H1 (cell line): Measurements from ENCODE around the gene ADCY5. TPM values are rescaled to one million over a fixed set of nuclear protein-coding genes. Genes with fewer than 3 reads are reported as not detected.

Source experiments
- CTCF ChIA-PET: fragments of 300-600 bp; sonication (Branson Sonifier 250); formaldehyde crosslinking; loops from one replicate; lab custom pipeline; 2021; ENCODE audit not compliant: partially characterized antibody; lab: Charles Lee
- POLR2A ChIA-PET: fragments of 300-600 bp; sonication (Branson Sonifier 250); formaldehyde crosslinking; loops from one replicate; lab custom pipeline; 2021; ENCODE audit warnings: inconsistent platforms; ENCODE audit not compliant: partially characterized antibody; lab: Charles Lee
- DNase-seq, 2 experiments: peaks; one replicate each; pipeline versions ENCODE4 v3.0.0 to v3.0.0-alpha.2; 2010 to 2022; ENCODE audit warnings: low spot score in 2 of 2, low read depth in 1 of 2, mixed read lengths in 1 of 2
- FAIRE-seq: peaks from 2 replicates; lab custom pipeline; 2011; peaks lifted over from hg19 to GRCh38; lab: Jason Lieb, UNC
- H2AFZ ChIP-seq: 2 replicates; pipeline ENCODE4 v1.8.1; 2012; ENCODE audit warnings: low read length, inconsistent platforms
- H2AK5ac ChIP-seq: 2 replicates; pipeline ENCODE4 v1.6.1; 2013; ENCODE audit warnings: low read depth, low read length
- H2BK120ac ChIP-seq: replicated peaks from 2 replicates; pipeline ENCODE3; 2013; ENCODE audit warnings: low read depth, low read length, inconsistent platforms
- H2BK12ac ChIP-seq: 2 replicates; pipeline ENCODE4 v1.6.1; 2013; ENCODE audit warnings: low read depth, low read length
- H2BK15ac ChIP-seq: 2 replicates; pipeline ENCODE4 v1.6.1; 2013; ENCODE audit warnings: low read length
- H2BK20ac ChIP-seq: 2 replicates; pipeline ENCODE4 v1.6.1; 2013; ENCODE audit warnings: low read length
- H2BK5ac ChIP-seq: 2 replicates; pipeline ENCODE4 v1.6.1; 2013; ENCODE audit warnings: low read depth, low read length
- H3K14ac ChIP-seq: 2 replicates; pipeline ENCODE4 v1.6.1; 2013; ENCODE audit warnings: inconsistent platforms; ENCODE audit not compliant: insufficient read length
- H3K18ac ChIP-seq: 2 replicates; pipeline ENCODE4 v1.6.1; 2013; ENCODE audit warnings: low read length; ENCODE audit errors: extremely low read depth
- H3K23ac ChIP-seq: 2 replicates; pipeline ENCODE4 v1.6.1; 2013; ENCODE audit warnings: inconsistent platforms; ENCODE audit not compliant: insufficient read length
- H3K23me2 ChIP-seq: 2 replicates; pipeline ENCODE4 v1.6.1; 2013; ENCODE audit warnings: low read depth, low read length
- H3K27ac ChIP-seq: 2 replicates; pipeline ENCODE4 v1.6.1; 2011; ENCODE audit warnings: low read depth, low read length, inconsistent platforms
- H3K27me3 ChIP-seq, 4 experiments: replicated peaks in 1 of 4; 1 replicate in 1 of 4; 2 replicates in 3 of 4; pipeline versions ENCODE4 v1.6.1 to v1.8.1; 2011 to 2013; ENCODE audit warnings: low read length in 3 of 4, mild to moderate bottlenecking in 3 of 4, inconsistent platforms in 2 of 4, mixed read lengths in 2 of 4, moderate library complexity in 1 of 4; ENCODE audit not compliant: control insufficient read depth in 3 of 4, insufficient read depth in 3 of 4; ENCODE audit errors: extremely low read depth in 1 of 4
- H3K36me3 ChIP-seq, 4 experiments: 2 replicates each; pipeline versions ENCODE4 v1.6.1 to v1.8.1; 2011 to 2013; ENCODE audit warnings: mild to moderate bottlenecking in 4 of 4, low read length in 3 of 4, moderate library complexity in 2 of 4, control low read depth in 1 of 4, inconsistent platforms in 1 of 4; ENCODE audit not compliant: insufficient read depth in 4 of 4, control insufficient read depth in 2 of 4
- H3K4ac ChIP-seq: replicated peaks from 2 replicates; pipeline ENCODE3; 2013; ENCODE audit warnings: low read length, low read depth, mixed read lengths, inconsistent platforms; ENCODE audit not compliant: insufficient read length
- H3K4me1 ChIP-seq, 4 experiments: replicated peaks in 1 of 4; 1 replicate in 1 of 4; 2 replicates in 3 of 4; pipeline versions ENCODE4 v1.6.1 to v1.8.1; 2011 to 2013; ENCODE audit warnings: low read length in 3 of 4, inconsistent platforms in 2 of 4, mixed read lengths in 1 of 4; ENCODE audit not compliant: insufficient read depth in 4 of 4, control insufficient read depth in 3 of 4
- H3K4me2 ChIP-seq, 2 experiments: 2 replicates each; pipeline versions ENCODE4 v1.6.1 to v1.8.1; 2011 to 2013; ENCODE audit warnings: low read depth in 2 of 2, low read length in 2 of 2, control low read depth in 1 of 2, inconsistent platforms in 1 of 2, mild to moderate bottlenecking in 1 of 2; ENCODE audit not compliant: insufficient read depth in 1 of 2
- H3K4me3 ChIP-seq, 4 experiments: fragments of 200-600, 300-600 bp in 1 of 4; sonication (generic), shearing (Covaris generic), sonication (Bioruptor Twin) in 1 of 4; 2 replicates each; pipeline versions ENCODE4 v1.5.1 to v1.8.1; 2011 to 2016; ENCODE audit warnings: low read length in 4 of 4, low read depth in 3 of 4, control low read depth in 2 of 4, inconsistent platforms in 2 of 4, mild to moderate bottlenecking in 2 of 4, mixed read lengths in 1 of 4, moderate library complexity in 1 of 4; ENCODE audit not compliant: insufficient read depth in 2 of 4; ENCODE audit errors: extremely low read depth in 1 of 4
- H3K56ac ChIP-seq: replicated peaks from 2 replicates; pipeline ENCODE3; 2013; ENCODE audit warnings: low read depth, mild to moderate bottlenecking, mixed read lengths, low read length, inconsistent platforms; ENCODE audit not compliant: insufficient read length
- H3K79me1 ChIP-seq: 2 replicates; pipeline ENCODE4 v1.6.1; 2013; ENCODE audit warnings: low read depth, low read length, control low read depth
- H3K79me2 ChIP-seq, 2 experiments: 2 replicates each; pipeline versions ENCODE4 v1.6.1 to v1.8.1; 2012 to 2013; ENCODE audit warnings: low read length in 2 of 2, mild to moderate bottlenecking in 2 of 2, inconsistent platforms in 1 of 2; ENCODE audit not compliant: insufficient read depth in 2 of 2, control insufficient read depth in 1 of 2
- H3K9ac ChIP-seq, 4 experiments: replicated peaks in 1 of 4; 1 replicate in 1 of 4; 2 replicates in 3 of 4; pipeline versions ENCODE4 v1.6.1 to v1.8.1; 2011 to 2013; ENCODE audit warnings: low read depth in 3 of 4, low read length in 3 of 4, control low read depth in 2 of 4, mild to moderate bottlenecking in 2 of 4, moderate library complexity in 2 of 4, inconsistent platforms in 1 of 4; ENCODE audit errors: extremely low read depth in 1 of 4
- H3K9me3 ChIP-seq, 2 experiments: 2 replicates each; pipeline versions ENCODE4 v1.6.1 to v1.8.1; 2012 to 2013; ENCODE audit warnings: mild to moderate bottlenecking in 2 of 2, moderate library complexity in 2 of 2, control low read depth in 1 of 2, inconsistent platforms in 1 of 2, low read depth in 1 of 2, low read length in 1 of 2, mixed read lengths in 1 of 2; ENCODE audit not compliant: insufficient read depth in 2 of 2
- H4K20me1 ChIP-seq, 2 experiments: replicated peaks in 1 of 2; 2 replicates each; pipeline versions ENCODE3 to v1.8.1; 2011 to 2013; ENCODE audit warnings: inconsistent platforms in 2 of 2, low read length in 2 of 2, mild to moderate bottlenecking in 1 of 2; ENCODE audit not compliant: insufficient read depth in 2 of 2, control insufficient read depth in 1 of 2
- H4K5ac ChIP-seq: 2 replicates; pipeline ENCODE4 v1.6.1; 2013; ENCODE audit warnings: low read length, low read depth, mixed read lengths, inconsistent platforms; ENCODE audit not compliant: insufficient read length
- H4K8ac ChIP-seq: 2 replicates; pipeline ENCODE4 v1.8.0; 2013; ENCODE audit warnings: mild to moderate bottlenecking, moderate library complexity, low read length, inconsistent platforms; ENCODE audit not compliant: insufficient read depth; ENCODE audit errors: extremely low read depth
- H4K91ac ChIP-seq: replicated peaks from 2 replicates; pipeline ENCODE3; 2013; ENCODE audit warnings: low read length, mixed read lengths, inconsistent platforms; ENCODE audit not compliant: insufficient read length
- ATF2 ChIP-seq: IDR thresholded peaks from 2 replicates; pipeline ENCODE4 v1.6.1; 2012; ENCODE audit warnings: low read length, inconsistent platforms
- CHD1 ChIP-seq: IDR thresholded peaks from 2 replicates; pipeline ENCODE4 v1.6.1; 2012; ENCODE audit warnings: low read depth, low read length, improper control_type of control experiment
- EZH2 ChIP-seq: fragments of 200-600 bp; sonication (generic); IDR thresholded peaks from 2 replicates; pipeline ENCODE4 v1.7.1; 2012; ENCODE audit warnings: low read depth, mild to moderate bottlenecking, moderate library complexity, low read length, inconsistent platforms; ENCODE audit not compliant: severe bottlenecking
- FOSL1 ChIP-seq: IDR thresholded peaks from 2 replicates; pipeline ENCODE4 v1.6.1; 2011; ENCODE audit warnings: mild to moderate bottlenecking, low read depth, low read length, moderate library complexity; ENCODE audit not compliant: insufficient read depth
- RNF2 ChIP-seq: fragments of 200-900, 300-1000 bp; sonication (generic); IDR thresholded peaks from 2 replicates; pipeline ENCODE4 v1.7.1; 2016; ENCODE audit warnings: borderline replicate concordance, low read depth, mild to moderate bottlenecking, antibody characterized with exemption, low read length; ENCODE audit not compliant: poor library complexity, severe bottlenecking; ENCODE audit errors: missing control alignments
- SIRT6 ChIP-seq: IDR thresholded peaks from one replicate; pipeline ENCODE4 v1.7.1; 2012; ENCODE audit warnings: low read length, inconsistent platforms
- TBP ChIP-seq: IDR thresholded peaks from 2 replicates; pipeline ENCODE4 v1.6.1; 2011; ENCODE audit warnings: low read depth, low read length, improper control_type of control experiment
- WGBS, 2 experiments: shearing (Covaris generic) in 1 of 2; methylation state at CpG; one replicate each; pipeline versions ENCODE4 v1.1.6 to v1.1.7; 2013 to 2015; ENCODE audit warnings: low lambda C conversion rate in 2 of 2, mixed read lengths in 2 of 2, inconsistent platforms in 1 of 2, low coverage in 1 of 2, missing lambda C conversion rate in 1 of 2; ENCODE audit not compliant: insufficient replicate concordance in 2 of 2, insufficient coverage in 1 of 2, insufficient read length in 1 of 2; ENCODE audit errors: extremely low coverage in 1 of 2, missing lambda C conversion rate in 1 of 2; 5-methylcytosine and 5-hydroxymethylcytosine counted together
- polyA plus RNA-seq, 7 experiments: library from polyadenylated mRNA; depleted of rRNA in 3 of 7; stranded (reverse) in 5 of 7; unstranded in 2 of 7; fragments of >200 nt in 5 of 7; fragments of 200-250 nt in 2 of 7; gene quantifications; 1 replicate in 5 of 7; 2 replicates in 1 of 7; 4 replicates in 1 of 7; pipeline versions ENCODE4 v1.2.1 to v1.2.3, GENCODE V29; 2011 to 2013; ENCODE audit warnings: missing spikeins in 2 of 7, mixed read lengths in 2 of 7
- total RNA-seq: library from RNA; stranded (reverse); fragmentation: NEBNext Ultra II Directional; extraction: Animal tissue kit (Norgen Biotek cat#: 25700); gene quantifications from 2 replicates; pipeline ENCODE4 v1.2.1, GENCODE V29; 2021

Gene ADCY5
- total and polyA plus RNA-seq, 2 of the 8 experiments (the other 6 are each of a cell fraction or from before 2014, with no cell fraction given) = 18.9 to 40.8 TPM

GRCh38 chr3:123480428-123480827, 31.5 kb upstream of the ADCY5 start:
- H2BK20ac ChIP-seq = no peak overlapping the region
- no peak overlapping the region for H3K4me2 ChIP-seq
- no peaks in the 10 kb centered on the region for H3K36me3 ChIP-seq
- H2BK5ac ChIP-seq = no peak overlapping the region
- H4K8ac ChIP-seq = no peak overlapping the region
- H3K56ac ChIP-seq = no peak overlapping the region
- no peak overlapping the region for H3K18ac ChIP-seq
- no peak overlapping the region for H4K5ac ChIP-seq
- H2BK120ac ChIP-seq = no peak overlapping the region
- FAIRE-seq (no peak), DNase-seq (no peak)
- H3K79me1 ChIP-seq = no peaks in the 10 kb centered on the region
- no peak overlapping the region for H2AFZ ChIP-seq
- H2BK12ac ChIP-seq = no peak overlapping the region
- no peak overlapping the region for H3K14ac ChIP-seq
- 88% methylated on average over 4 of the region's 4 CpGs; no CpG with 5 or more reads in 1 of the 2 experiments for WGBS, 2 experiments
- no peak for TF ChIP-seq SIRT6
- no peak for TF ChIP-seq EZH2
- no peak for TF ChIP-seq TBP
- TF ChIP-seq CHD1 = no peak
- no peak for TF ChIP-seq FOSL1
- no peak for TF ChIP-seq RNF2
- no peak for TF ChIP-seq ATF2
- ChIA-PET POLR2A (no interaction called here), CTCF (interaction anchor here (1.1 to 2.3 kb wide), 5 partner anchors 9 to 149 kb away, joined by 3 to 10 read pairs (median 4); no protein-coding TSS in a partner anchor)
- no peak overlapping the region for H4K91ac ChIP-seq
- H3K4ac ChIP-seq = no peak overlapping the region
- no peak overlapping the region for H3K27ac ChIP-seq
- H2BK15ac ChIP-seq = no peak overlapping the region
- no peak overlapping the region for H3K23ac ChIP-seq
- no peak overlapping the region for H3K4me3 ChIP-seq
- no peaks in the 10 kb centered on the region for H3K9me3 ChIP-seq
- no peaks in the 10 kb centered on the region for H3K79me2 ChIP-seq
- H3K23me2 ChIP-seq = no peaks in the 10 kb centered on the region
- no peak overlapping the region for H3K9ac ChIP-seq
- no peaks in the 10 kb centered on the region for H3K4me1 ChIP-seq
- H4K20me1 ChIP-seq = no peaks in the 10 kb centered on the region
- H3K27me3 ChIP-seq = no peaks in the 10 kb centered on the region; a peak in 1 of 7 replicates
- no peak overlapping the region for H2AK5ac ChIP-seq
